Measurements from ENCODE around the gene FEM1C. TPM values are rescaled to one million over a fixed set of nuclear protein-coding genes. Genes with fewer than 3 reads are reported as not detected.

Gene FEM1C
- total and polyA plus RNA-seq, 2 of the 4 experiments (the other 2 are of a cell fraction): 6.3 to 21.5 TPM

DNA sequence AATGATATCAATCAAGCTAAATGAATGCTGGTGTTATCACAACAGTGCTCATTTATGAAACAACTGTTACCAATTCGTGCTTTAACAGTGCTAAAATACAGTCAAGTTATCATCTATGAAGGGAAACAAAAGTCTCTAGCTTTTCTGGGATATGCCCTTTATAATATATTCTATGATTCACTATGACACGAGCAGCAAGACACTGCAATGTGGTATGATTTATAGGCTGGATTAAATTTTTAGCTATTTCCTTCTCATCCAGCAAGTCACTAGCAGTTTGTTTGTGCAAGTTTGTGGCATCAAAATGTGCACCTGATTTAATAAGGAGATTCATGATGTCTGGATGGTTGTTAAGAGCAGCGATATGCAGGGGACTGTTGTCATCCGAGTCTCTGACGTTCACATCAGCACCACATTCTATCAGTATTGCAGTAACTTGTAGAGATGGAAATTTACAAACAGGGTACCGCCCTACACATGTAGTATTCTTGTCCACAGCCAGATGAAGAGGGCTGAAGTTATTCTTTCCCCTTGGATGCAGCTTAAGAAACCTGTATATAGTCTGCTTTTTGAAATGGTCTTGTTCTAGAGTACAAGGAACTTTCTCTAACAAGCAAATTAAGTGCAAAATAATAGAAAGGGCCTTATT lies 20.3 kb downstream of the FEM1C start:
- Histone ChIP-seq H3K9me3 (ENCODE audit: control insufficient read depth, insufficient read depth, low read length) (no peaks in the 10 kb centered on the region), H3K4me3 (ENCODE audit: insufficient read depth, low read depth, low read length) (no peak overlapping the region), H3K79me1 (ENCODE audit: low read depth in 1 of 2, low read length in 2 of 2) (peaks cover 31 to 38% of the 10 kb centered on the region in 2 experiments), H3K23ac (ENCODE audit: low read depth, low read length) (no peak overlapping the region), H2AK5ac (ENCODE audit: low read depth, low read length) (no peak overlapping the region), H4K5ac (ENCODE audit: low read depth, low read length) (no peak overlapping the region), H2BK15ac (ENCODE audit: low read depth, low read length) (no peak overlapping the region), H4K20me1 (ENCODE audit: insufficient read depth, low read length) (peaks cover 20% of the 10 kb centered on the region; the same call in 1 of the 2 replicates), H4K8ac (ENCODE audit: low read depth in 2 of 2, low read length in 2 of 2) (no peak overlapping the region), H4K91ac (ENCODE audit: insufficient read depth, low read depth, low read length) (no peak overlapping the region), H3K18ac (ENCODE audit: low read depth, low read length) (no peak overlapping the region), H3K36me3 (ENCODE audit: control insufficient read depth, insufficient read depth, low read length) (peaks cover 7% of the 10 kb centered on the region), H3K56ac (ENCODE audit: extremely low read depth, insufficient read depth, low read length) (no peak overlapping the region), H3K4ac (ENCODE audit: low read depth, low read length) (no peak overlapping the region), H3K27ac (ENCODE audit: insufficient read depth, low read length) (no peak overlapping the region), H3K9me1 (ENCODE audit: insufficient read depth, low read length) (0 out of 2 replicates have a peak, but pooled peaks cover 3% of the 10 kb centered on the region), H2BK120ac (ENCODE audit: low read depth, low read length) (no peak overlapping the region), H3K4me2 (ENCODE audit: low read depth, low read length) (no peak overlapping the region), H2AFZ (replicated peaks; ENCODE audit: low read length, poor library complexity) (no peak overlapping the region), H3K14ac (replicated peaks; ENCODE audit: low read depth, low read length) (no peak overlapping the region), H3K27me3 (ENCODE audit: control insufficient read depth, insufficient read depth, low read length) (no peaks in the 10 kb centered on the region), H2AK9ac (replicated peaks; ENCODE audit: low read depth, low read length, poor library complexity) (no peak overlapping the region), H2BK5ac (ENCODE audit: low read depth, low read length, poor library complexity, severe bottlenecking) (no peak overlapping the region), H2BK20ac (ENCODE audit: low read depth, low read length) (no peak overlapping the region), H3K4me1 (ENCODE audit: control insufficient read depth, insufficient read depth, low read length) (no peaks in the 10 kb centered on the region; the same call in none of the 2 replicates), H3K9ac (ENCODE audit: low read depth, low read length) (no peak overlapping the region)
- no TSS peak for BruUV-seq (replicated peaks)
- dilution Hi-C loops (cut with HindIII; ENCODE audit: low sequenced_read_pairs, unreplicated experiment) (no loop called here), intact Hi-C loops (cut with micrococcal nuclease) (no loop called here), in situ Hi-C loops (cut with MboI; ENCODE audit: low sequenced_read_pairs) (no loop called here)
- ChIA-PET CTCF (no interaction called here), POLR2A (ENCODE audit: unreplicated experiment) (no interaction called here)
- DNase-seq (no peak), ATAC-seq (ENCODE audit: low read depth) (no peak)
- no peak for TF ChIP-seq MAFK (IDR thresholded peaks at IDR 0.05; ENCODE audit: low read depth, low read length)
- TF ChIP-seq, protein P1, sequence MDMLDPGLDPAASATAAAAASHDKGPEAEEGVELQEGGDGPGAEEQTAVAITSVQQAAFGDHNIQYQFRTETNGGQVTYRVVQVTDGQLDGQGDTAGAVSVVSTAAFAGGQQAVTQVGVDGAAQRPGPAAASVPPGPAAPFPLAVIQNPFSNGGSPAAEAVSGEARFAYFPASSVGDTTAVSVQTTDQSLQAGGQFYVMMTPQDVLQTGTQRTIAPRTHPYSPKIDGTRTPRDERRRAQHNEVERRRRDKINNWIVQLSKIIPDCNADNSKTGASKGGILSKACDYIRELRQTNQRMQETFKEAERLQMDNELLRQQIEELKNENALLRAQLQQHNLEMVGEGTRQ (IDR thresholded peaks at IDR 0.05; ENCODE audit: low read depth, low read length): no peak
- no peak for TF ChIP-seq RFX5 (IDR thresholded peaks at IDR 0.05; ENCODE audit: low read depth, low read length)
- no CpG with 5 or more reads among the region's 6 CpGs for WGBS, 2 experiments (ENCODE audit: extremely low coverage in 2 of 2, insufficient read length in 1 of 2)
